Measurements from ENCODE around the gene LGMN.

GRCh38 chr14:92702441-92702918 is 45.9 kb downstream of the LGMN start:
- no peak for TF ChIP-seq CTCF (conservative IDR thresholded peaks at IDR 0.05 in 1 of 2, IDR thresholded peaks at IDR 0.05 in 1 of 2; ENCODE audit: low read depth in 1 of 2, low read length in 2 of 2)
- no peak for TF ChIP-seq EZH2 (IDR thresholded peaks at IDR 0.05; ENCODE audit: low read length, missing control alignments)
